Hematopoietic multipotent progenitor cell treated with erythropoietin and hydrocortisone succinate and interleukin-3 and kit ligand, for 6 days (in vitro differentiated cells): ENCODE results near the gene ZP4.
"Not testable (repeated sequence)": the region's sequence is repeated elsewhere in the genome, so short reads cannot be mapped to it uniquely, and the experiment has no call there.

ENCODE experiments used
- DNase-seq: peaks from one replicate; pipeline ENCODE4 v3.0.0-alpha.2; 2015

Gene ZP4

DNA sequence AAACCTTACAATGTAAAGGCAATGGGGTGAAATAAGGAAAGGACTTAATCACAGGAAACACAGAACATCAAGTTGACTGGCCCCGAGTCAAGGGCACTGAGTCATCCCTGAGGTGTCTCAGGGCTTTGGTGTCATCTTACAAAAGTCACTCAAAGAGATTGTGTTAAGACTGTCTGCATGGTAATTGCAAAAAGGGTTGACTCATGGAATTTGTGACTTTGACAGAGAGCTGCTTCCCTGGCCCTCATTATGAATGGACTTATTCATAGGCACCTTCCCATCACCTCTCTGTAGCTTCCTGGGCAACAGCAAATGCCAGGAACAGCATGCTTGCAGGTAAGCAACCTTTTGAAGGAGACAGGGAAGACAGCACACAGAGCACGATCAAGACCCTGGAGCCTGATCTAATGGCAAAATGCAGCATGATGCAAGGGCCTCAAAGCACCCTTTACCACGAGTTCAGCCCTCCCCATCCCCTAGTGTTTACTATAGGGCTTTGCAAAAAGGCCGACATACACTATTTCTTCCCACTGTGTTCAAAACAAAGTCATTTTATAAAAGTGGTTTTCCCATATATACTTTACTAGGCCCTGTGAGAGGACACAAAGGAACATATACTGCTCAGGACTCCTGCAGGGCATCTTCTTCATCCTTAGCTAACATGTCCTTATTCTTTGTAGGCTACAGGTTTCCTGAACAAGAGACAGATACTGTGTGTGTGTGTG lies 17.1 kb downstream of the ZP4 start:
- no peak for DNase-seq

GRCh38 chr1:237868817-237869600 lies 21.7 kb downstream of the ZP4 start:
- DNase-seq: no peak

- no peak for DNase-seq
Observed at GRCh38 chr1:237867380-237867888, 23.3 kb downstream of the ZP4 start.

DNA sequence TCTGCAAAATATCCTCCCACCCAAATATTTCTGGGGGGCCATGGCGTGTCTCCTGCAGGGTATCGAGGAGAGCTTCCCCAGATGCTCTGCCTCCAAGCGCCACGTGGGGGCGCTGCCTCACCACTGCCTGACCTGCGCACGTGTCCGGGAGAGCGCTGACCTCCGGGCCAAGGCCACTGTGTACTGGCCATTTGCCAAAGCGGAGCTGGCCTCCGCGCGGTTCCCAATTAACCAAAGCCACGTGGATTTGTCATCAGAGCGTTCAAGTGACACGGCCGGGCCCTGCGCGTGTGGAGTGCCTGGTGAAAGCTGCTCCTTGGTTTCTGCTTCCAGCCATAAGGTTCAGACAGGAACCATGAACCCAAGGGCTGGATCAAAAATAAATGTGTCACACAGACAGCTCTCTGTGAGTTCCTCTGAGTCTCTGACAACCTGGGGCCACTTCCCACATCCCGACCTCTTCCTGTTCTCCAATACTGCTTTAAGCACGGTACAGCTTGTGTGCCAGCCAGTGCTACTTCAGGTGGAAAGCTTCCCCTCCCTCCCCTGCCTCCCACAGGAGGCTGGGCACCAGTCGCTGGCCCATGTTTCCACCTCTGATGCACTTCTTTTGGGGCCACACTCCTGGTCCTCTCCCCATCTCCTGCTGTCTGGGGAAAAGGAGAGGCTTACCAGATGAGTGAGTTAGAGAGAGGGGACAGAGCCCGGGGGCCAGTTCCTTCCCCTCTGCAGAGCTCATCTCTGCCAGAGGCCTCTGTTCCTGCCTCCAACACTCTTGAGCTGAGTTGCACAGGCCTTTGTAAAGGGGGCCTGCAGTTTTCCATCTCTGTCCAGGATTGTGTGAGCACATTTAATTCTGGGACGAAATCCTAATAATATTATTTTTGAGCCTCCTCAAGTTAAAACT lies 26.1 kb downstream of the ZP4 start:
- peak; percentile 51 for DNase-seq

GRCh38 chr1:237863234-237863633 lies 27.5 kb downstream of the ZP4 start:
- no peak for DNase-seq

DNA sequence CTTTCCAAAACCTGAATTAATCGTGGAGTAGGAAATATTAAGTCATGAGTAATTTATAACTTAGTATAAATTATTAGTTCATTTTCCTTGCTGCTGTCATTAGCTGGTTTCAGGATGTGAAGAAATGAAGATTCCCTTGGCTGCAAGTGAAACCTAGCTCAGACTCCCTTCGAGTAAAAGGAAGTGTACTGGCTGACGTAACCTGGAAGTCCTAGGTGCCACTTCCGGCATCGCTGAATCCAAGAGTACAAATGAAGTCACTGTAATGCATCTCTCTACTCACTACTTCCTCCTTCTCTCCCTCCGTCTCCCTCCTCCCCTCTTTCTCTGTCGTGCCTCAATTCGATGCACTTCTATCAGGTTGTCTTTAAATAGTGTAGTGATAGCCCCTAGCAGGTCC lies 28.8 kb downstream of the ZP4 start:
- DNase-seq: no peak

- no peak for DNase-seq
Observed at GRCh38 chr1:237858992-237859391, 31.7 kb downstream of the ZP4 start.

GRCh38 chr1:237857455-237857854 lies 33.3 kb downstream of the ZP4 start:
- no peak for DNase-seq

- DNase-seq: no peak
Observed at GRCh38 chr1:237852342-237852741, 38.4 kb downstream of the ZP4 start.

- peak; percentile 79 for DNase-seq
Observed at GRCh38 chr1:237851210-237851845, 39.4 kb downstream of the ZP4 start.

GRCh38 chr1:237843516-237843915 lies 47.2 kb downstream of the ZP4 start:
- DNase-seq: not testable (repeated sequence)

DNA sequence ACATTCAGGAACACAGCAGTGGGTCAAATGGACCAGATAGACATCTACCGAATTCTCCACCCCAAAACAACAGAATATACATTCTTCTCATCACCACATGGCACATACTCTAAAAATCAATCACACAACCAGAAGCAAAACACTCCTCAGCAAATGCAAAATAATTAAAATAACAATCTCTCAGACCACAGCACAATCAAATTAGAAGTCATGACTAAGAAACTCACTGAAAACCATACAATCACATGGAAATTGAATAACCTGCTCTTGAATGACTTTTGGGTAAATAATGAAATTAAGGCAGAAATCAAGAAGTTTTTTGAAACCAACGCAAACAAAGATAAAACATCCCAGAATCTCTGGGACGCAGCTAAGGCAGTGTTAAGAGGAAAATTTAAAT lies 49.2 kb downstream of the ZP4 start:
- no peak for DNase-seq

DNA sequence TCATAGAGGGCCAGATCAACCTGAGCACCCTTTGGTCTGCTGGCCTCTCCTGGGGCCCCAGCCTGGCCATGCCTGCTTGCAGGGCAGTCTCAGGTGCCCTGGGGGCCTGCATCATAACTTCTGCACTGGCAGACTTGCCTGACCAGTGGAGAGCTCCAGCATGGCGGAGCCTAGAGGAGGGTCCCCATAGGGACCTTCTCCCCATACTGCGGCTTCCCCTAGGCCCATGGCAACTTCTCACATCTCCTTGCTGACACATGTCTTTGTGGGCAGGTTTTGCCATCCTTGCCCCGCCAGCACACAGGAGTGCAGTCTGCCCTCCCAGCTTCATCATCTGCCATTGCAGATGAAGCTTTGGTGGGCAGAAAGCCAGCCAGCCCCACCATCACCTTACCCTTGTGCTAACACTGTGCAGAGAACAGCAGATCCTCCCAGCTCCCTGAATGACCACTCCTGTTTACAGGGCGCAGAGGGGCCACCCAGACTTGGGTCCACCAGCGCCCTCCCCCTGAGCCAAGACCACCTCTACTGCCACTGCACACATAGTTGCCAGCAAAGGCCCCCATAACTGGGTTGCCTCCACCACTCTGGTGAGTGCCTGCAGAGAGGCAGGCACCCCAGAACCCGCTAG lies 51.7 kb downstream of the ZP4 start:
- no peak for DNase-seq

- no peak for DNase-seq
Observed at GRCh38 chr1:237838320-237838719, 52.4 kb downstream of the ZP4 start.

GRCh38 chr1:237834461-237834860 lies 56.3 kb downstream of the ZP4 start:
- no peak for DNase-seq

- DNase-seq: no peak
Observed at GRCh38 chr1:237834048-237834447, 56.7 kb downstream of the ZP4 start.

GRCh38 chr1:237832858-237833257 lies 57.9 kb downstream of the ZP4 start:
- DNase-seq: no peak
